Gastrocnemius medialis (tissue), 4 donors: ENCODE data around the gene ZNF660. TPM values are rescaled to one million over a fixed set of nuclear protein-coding genes. Genes with fewer than 3 reads are reported as not detected.
A peak's percentile ranks its signal among the peaks of the same experiment; 100 is the strongest.

Source experiments
- ATAC-seq, 2 donors: fragments of 150-250 bp; one replicate each; pipeline ENCODE4 v1.9.1; 2016
- DNase-seq, 2 donors: peaks; one replicate each; pipeline ENCODE4 v3.0.0-alpha.2; 2019
- H3K27ac ChIP-seq, 4 donors: fragments of 200-600 bp; sonication (generic); 1 replicate in 1 of 4; 2 replicates in 3 of 4; pipeline ENCODE4 v1.5.1; 2016 to 2018; ENCODE audit warnings: mild to moderate bottlenecking in 2 of 4, moderate library complexity in 1 of 4
- H3K27me3 ChIP-seq, 3 donors: fragments of 200-600 bp; sonication (generic) in 2 of 3; 1 replicate in 1 of 3; 2 replicates in 2 of 3; pipeline versions ENCODE4 v1.5.1 to v1.6.0; 2016 to 2019; ENCODE audit warnings: mild to moderate bottlenecking in 1 of 3, moderate library complexity in 1 of 3
- H3K36me3 ChIP-seq, 2 donors: fragments of 200-600 bp; sonication (generic) in 1 of 2; one replicate each; pipeline ENCODE4 v1.5.1; 2017 to 2018
- H3K4me1 ChIP-seq, 2 donors: fragments of 200-600 bp; sonication (generic) in 1 of 2; one replicate each; pipeline ENCODE4 v1.5.1; 2016 to 2017; ENCODE audit warnings: mild to moderate bottlenecking in 2 of 2
- H3K4me3 ChIP-seq, 4 donors: fragments of 200-600 bp; sonication (generic) in 3 of 4; 1 replicate in 1 of 4; 2 replicates in 3 of 4; pipeline ENCODE4 v1.5.1; 2016 to 2019; ENCODE audit warnings: mild to moderate bottlenecking in 2 of 4
- H3K9me3 ChIP-seq, 3 donors: fragments of 200-600 bp; sonication (generic) in 2 of 3; 1 replicate in 1 of 3; 2 replicates in 2 of 3; pipeline ENCODE4 v1.5.1; 2016 to 2019
- POLR2A ChIP-seq, 2 donors: fragments of 450-650 bp; IDR thresholded peaks; one replicate each; pipeline ENCODE4 v1.6.1; 2017; ENCODE audit warnings: antibody characterized with exemption in 2 of 2, mild to moderate bottlenecking in 2 of 2, moderate library complexity in 2 of 2
- in situ Hi-C, 4 donors: fragments of 200-750 bp; cut with MboI; loops; one replicate each; pipeline versions ENCODE4 v1.15.0 to v1.8.0; 2017; ENCODE audit warnings: low sequenced_read_pairs in 4 of 4
- intact Hi-C: fragments of 100-400 bp; cut with DNase I; formaldehyde crosslinking; loops from one replicate; pipeline ENCODE4 v1.15.1; 2023; ENCODE audit warnings: low total_unique reads
- total RNA-seq, 4 donors: library from RNA; depleted of rRNA; stranded (reverse); fragments of >200 nt; gene quantifications; one replicate each; pipeline versions ENCODE4 v1.1.0 to v1.2.3, GENCODE V29; 2016
- TF ChIP-seq, protein P1 (sequence below), 5 experiments: fragments of 450-650 bp in 3 of 5; fragments of 200-600 bp in 2 of 5; sonication (generic) in 2 of 5; IDR thresholded peaks in 4 of 5; conservative IDR thresholded peaks in 1 of 5; 1 replicate in 4 of 5; 2 replicates in 1 of 5; pipeline ENCODE4 v1.5.1; 2016 to 2019; ENCODE audit warnings: antibody characterized with exemption in 5 of 5, mild to moderate bottlenecking in 3 of 5, moderate library complexity in 3 of 5

ZNF660 gene
- total RNA-seq, 4 donors from 2014 or later: 0.13 to 0.39 (median 0.28) TPM

- ATAC-seq (peak; percentile 77 to 93), DNase-seq (peak; percentile 38 to 57)
- Histone ChIP-seq H3K9me3 (no peaks in the 10 kb centered on the region), H3K27ac (peak within 1 kb of the TSS; percentile 64 to 78 (median 70)), H3K36me3 (peaks cover 2 to 45% of the 10 kb centered on the region in 2 donors), H3K4me1 (peaks cover 7 to 17% of the 10 kb centered on the region in 2 donors), H3K27me3 (no peaks in the 10 kb centered on the region), H3K4me3 (peak within 1 kb of the TSS; percentile 77 to 92 (median 84))
- intact Hi-C loops (loop anchor here (1.0 to 2.0 kb wide), 2 partner anchors 23 to 112 kb away; partner anchors contain the start of genes KIAA1143, KIF15 and ZNF197), in situ Hi-C loops (no loop called here)
- TF ChIP-seq POLR2A (IDR thresholded peaks at IDR 0.05): no peak
- TF ChIP-seq, protein P1, sequence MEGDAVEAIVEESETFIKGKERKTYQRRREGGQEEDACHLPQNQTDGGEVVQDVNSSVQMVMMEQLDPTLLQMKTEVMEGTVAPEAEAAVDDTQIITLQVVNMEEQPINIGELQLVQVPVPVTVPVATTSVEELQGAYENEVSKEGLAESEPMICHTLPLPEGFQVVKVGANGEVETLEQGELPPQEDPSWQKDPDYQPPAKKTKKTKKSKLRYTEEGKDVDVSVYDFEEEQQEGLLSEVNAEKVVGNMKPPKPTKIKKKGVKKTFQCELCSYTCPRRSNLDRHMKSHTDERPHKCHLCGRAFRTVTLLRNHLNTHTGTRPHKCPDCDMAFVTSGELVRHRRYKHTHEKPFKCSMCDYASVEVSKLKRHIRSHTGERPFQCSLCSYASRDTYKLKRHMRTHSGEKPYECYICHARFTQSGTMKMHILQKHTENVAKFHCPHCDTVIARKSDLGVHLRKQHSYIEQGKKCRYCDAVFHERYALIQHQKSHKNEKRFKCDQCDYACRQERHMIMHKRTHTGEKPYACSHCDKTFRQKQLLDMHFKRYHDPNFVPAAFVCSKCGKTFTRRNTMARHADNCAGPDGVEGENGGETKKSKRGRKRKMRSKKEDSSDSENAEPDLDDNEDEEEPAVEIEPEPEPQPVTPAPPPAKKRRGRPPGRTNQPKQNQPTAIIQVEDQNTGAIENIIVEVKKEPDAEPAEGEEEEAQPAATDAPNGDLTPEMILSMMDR (IDR thresholded peaks at IDR 0.05 in 4 of 5, conservative IDR thresholded peaks at IDR 0.05 in 1 of 5): no peak
These were observed 63.9 kb downstream of the ZNF660 start, which contains the start of gene ZNF35 for GRCh38 chr3:44648564-44649229. TSS of gene ZNF35 (plus strand) at chr3:44648732. CDS start at chr3:44651068, 2,336 bp downstream.

Other genes with a start within 250 kb of the ZNF660 start
- 10 to 100 TPM; 15.5 to 26.9 (median 22.7) TPM for gene TCAIM, start 246.2 kb upstream of the ZNF660 start, total RNA-seq
- 1 to 10 TPM; 3.6 to 6.2 (median 3.8) TPM for gene ZNF445, start 107.3 kb upstream of the ZNF660 start, total RNA-seq
- gene ZKSCAN7, start 29.8 kb upstream of the ZNF660 start, total RNA-seq: 1 to 10 TPM; 1.0 to 1.6 (median 1.4) TPM
- gene ZNF197, start 40.1 kb downstream of the ZNF660 start, total RNA-seq: 10 to 100 TPM; 14.3 to 21.5 (median 19.6) TPM
- gene ZNF35, start 63.8 kb downstream of the ZNF660 start, total RNA-seq: 1 to 10 TPM; 2.6 to 8.1 (median 5.3) TPM
- 1 to 10 TPM; 1.8 to 4.8 (median 1.9) TPM for gene ZNF502, start 127.7 kb downstream of the ZNF660 start, total RNA-seq
- gene ZNF501, start 144.7 kb downstream of the ZNF660 start, total RNA-seq: 1 to 10 TPM in 3 of 4 donors, under 1 TPM in 1; 0.92 to 4.7 (median 1.4) TPM
- gene KIAA1143, start 176.7 kb downstream of the ZNF660 start, total RNA-seq: 10 to 100 TPM; 28.5 to 36.2 (median 31.4) TPM
- gene KIF15, start 176.8 kb downstream of the ZNF660 start, total RNA-seq: 1 to 10 TPM in 1 of 4 donors, under 1 TPM in 3; 0.25 to 1.6 (median 0.38) TPM